Measurements from ENCODE around the gene NRM.

DNA sequence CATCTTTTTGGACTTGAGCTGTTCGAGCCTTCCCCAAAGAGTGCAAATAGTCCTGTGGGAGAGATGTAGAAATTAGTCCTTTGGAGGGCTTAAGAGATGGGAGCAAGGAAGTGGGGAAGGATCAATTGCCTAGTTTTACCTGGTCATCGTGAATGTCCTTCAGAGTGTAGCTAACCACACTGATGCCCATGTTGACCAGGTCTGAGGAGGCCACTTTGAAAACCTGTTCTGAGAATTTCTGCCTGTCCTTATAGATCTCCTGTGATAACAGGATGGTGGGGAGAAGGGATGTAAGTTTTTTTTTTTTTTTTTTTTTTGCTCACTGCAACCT, 49.7 kb upstream of the NRM start:
- TF ChIP-seq, protein P1, sequence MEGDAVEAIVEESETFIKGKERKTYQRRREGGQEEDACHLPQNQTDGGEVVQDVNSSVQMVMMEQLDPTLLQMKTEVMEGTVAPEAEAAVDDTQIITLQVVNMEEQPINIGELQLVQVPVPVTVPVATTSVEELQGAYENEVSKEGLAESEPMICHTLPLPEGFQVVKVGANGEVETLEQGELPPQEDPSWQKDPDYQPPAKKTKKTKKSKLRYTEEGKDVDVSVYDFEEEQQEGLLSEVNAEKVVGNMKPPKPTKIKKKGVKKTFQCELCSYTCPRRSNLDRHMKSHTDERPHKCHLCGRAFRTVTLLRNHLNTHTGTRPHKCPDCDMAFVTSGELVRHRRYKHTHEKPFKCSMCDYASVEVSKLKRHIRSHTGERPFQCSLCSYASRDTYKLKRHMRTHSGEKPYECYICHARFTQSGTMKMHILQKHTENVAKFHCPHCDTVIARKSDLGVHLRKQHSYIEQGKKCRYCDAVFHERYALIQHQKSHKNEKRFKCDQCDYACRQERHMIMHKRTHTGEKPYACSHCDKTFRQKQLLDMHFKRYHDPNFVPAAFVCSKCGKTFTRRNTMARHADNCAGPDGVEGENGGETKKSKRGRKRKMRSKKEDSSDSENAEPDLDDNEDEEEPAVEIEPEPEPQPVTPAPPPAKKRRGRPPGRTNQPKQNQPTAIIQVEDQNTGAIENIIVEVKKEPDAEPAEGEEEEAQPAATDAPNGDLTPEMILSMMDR (tag by site-specific recombination; IDR thresholded peaks at IDR 0.05): no peak
- no peak for TF ChIP-seq ZNF791 (tag by site-specific recombination; IDR thresholded peaks at IDR 0.05)
- no peak for TF ChIP-seq ZNF785 (tag by site-specific recombination; IDR thresholded peaks at IDR 0.05)
- TF ChIP-seq, protein P2, sequence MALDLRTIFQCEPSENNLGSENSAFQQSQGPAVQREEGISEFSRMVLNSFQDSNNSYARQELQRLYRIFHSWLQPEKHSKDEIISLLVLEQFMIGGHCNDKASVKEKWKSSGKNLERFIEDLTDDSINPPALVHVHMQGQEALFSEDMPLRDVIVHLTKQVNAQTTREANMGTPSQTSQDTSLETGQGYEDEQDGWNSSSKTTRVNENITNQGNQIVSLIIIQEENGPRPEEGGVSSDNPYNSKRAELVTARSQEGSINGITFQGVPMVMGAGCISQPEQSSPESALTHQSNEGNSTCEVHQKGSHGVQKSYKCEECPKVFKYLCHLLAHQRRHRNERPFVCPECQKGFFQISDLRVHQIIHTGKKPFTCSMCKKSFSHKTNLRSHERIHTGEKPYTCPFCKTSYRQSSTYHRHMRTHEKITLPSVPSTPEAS (tag by site-specific recombination; IDR thresholded peaks at IDR 0.05): no peak
- TF ChIP-seq, protein P3, sequence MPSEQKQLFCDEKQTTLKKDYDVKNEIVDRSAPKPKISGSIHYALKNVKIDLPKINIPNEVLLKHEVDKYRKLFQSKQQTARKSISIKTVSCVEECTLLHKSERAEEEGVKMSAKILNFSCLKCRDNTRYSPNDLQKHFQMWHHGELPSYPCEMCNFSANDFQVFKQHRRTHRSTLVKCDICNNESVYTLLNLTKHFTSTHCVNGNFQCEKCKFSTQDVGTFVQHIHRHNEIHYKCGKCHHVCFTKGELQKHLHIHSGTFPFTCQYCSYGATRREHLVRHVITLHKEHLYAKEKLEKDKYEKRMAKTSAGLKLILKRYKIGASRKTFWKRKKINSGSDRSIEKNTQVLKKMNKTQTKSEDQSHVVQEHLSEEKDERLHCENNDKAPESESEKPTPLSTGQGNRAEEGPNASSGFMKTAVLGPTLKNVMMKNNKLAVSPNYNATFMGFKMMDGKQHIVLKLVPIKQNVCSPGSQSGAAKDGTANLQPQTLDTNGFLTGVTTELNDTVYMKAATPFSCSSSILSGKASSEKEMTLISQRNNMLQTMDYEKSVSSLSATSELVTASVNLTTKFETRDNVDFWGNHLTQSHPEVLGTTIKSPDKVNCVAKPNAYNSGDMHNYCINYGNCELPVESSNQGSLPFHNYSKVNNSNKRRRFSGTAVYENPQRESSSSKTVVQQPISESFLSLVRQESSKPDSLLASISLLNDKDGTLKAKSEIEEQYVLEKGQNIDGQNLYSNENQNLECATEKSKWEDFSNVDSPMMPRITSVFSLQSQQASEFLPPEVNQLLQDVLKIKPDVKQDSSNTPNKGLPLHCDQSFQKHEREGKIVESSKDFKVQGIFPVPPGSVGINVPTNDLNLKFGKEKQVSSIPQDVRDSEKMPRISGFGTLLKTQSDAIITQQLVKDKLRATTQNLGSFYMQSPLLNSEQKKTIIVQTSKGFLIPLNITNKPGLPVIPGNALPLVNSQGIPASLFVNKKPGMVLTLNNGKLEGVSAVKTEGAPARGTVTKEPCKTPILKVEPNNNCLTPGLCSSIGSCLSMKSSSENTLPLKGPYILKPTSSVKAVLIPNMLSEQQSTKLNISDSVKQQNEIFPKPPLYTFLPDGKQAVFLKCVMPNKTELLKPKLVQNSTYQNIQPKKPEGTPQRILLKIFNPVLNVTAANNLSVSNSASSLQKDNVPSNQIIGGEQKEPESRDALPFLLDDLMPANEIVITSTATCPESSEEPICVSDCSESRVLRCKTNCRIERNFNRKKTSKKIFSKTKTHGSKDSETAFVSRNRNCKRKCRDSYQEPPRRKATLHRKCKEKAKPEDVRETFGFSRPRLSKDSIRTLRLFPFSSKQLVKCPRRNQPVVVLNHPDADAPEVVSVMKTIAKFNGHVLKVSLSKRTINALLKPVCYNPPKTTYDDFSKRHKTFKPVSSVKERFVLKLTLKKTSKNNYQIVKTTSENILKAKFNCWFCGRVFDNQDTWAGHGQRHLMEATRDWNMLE (tag by site-specific recombination; conservative IDR thresholded peaks at IDR 0.05; ENCODE audit: low read depth): no peak
- TF ChIP-seq ZNF132 (tag by site-specific recombination; IDR thresholded peaks at IDR 0.05; ENCODE audit: borderline replicate concordance): no peak
- TF ChIP-seq ZNF776 (tag by site-specific recombination; IDR thresholded peaks at IDR 0.05; ENCODE audit: borderline replicate concordance): no peak
- no peak for TF ChIP-seq ZNF239 (tag by site-specific recombination; IDR thresholded peaks at IDR 0.05)
- no peak for TF ChIP-seq TCF7L2 (IDR thresholded peaks at IDR 0.05; ENCODE audit: borderline replicate concordance, low read depth, low read length)
